B cell (primary cell): ENCODE measurements around the gene MCM7.

ENCODE experiments used
- EZH2 ChIP-seq: IDR thresholded peaks from 2 replicates; pipeline ENCODE4 v1.6.1; 2012; ENCODE audit warnings: borderline replicate concordance, low read depth, mild to moderate bottlenecking, moderate library complexity, low read length; ENCODE audit not compliant: insufficient read depth, poor library complexity, severe bottlenecking
- TF ChIP-seq, protein P1 (sequence below): fragments of 200-600 bp; IDR thresholded peaks from one replicate; pipeline ENCODE4 v1.8.0; 2022; ENCODE audit warnings: antibody characterized with exemption, mild to moderate bottlenecking

DNA sequence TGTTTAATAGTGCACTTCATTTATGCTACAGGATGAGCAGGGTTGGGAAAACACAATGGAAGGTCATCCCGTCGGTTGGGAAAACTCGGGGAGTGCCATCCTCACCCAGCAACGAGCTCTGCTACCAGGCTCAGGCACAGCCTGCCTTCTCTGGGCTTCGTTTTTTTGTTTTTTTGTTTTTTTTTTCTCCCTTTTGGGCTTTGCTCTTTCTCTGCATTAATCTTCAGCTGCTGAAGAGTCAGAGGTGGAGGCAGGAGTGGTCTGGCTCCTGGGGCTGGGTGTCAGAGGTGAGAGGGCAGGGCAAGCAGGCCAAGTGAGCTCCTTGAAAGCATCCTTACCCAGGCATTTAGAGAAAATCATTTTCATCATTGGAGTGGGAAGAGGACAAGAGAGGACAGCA is 31.2 kb downstream of the MCM7 start:
- TF ChIP-seq, protein P1, sequence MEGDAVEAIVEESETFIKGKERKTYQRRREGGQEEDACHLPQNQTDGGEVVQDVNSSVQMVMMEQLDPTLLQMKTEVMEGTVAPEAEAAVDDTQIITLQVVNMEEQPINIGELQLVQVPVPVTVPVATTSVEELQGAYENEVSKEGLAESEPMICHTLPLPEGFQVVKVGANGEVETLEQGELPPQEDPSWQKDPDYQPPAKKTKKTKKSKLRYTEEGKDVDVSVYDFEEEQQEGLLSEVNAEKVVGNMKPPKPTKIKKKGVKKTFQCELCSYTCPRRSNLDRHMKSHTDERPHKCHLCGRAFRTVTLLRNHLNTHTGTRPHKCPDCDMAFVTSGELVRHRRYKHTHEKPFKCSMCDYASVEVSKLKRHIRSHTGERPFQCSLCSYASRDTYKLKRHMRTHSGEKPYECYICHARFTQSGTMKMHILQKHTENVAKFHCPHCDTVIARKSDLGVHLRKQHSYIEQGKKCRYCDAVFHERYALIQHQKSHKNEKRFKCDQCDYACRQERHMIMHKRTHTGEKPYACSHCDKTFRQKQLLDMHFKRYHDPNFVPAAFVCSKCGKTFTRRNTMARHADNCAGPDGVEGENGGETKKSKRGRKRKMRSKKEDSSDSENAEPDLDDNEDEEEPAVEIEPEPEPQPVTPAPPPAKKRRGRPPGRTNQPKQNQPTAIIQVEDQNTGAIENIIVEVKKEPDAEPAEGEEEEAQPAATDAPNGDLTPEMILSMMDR = no peak
- TF ChIP-seq EZH2 = no peak
